ENCODE measurements around the gene DIDO1.

Gene DIDO1

GRCh38 chr20:62832951-62833391 lies 93.3 kb downstream of the DIDO1 start:
- no peak for TF ChIP-seq POLR2A (IDR thresholded peaks at IDR 0.05; ENCODE audit: low read depth, low read length)
- DNase-seq (ENCODE audit: insufficient read length, low spot score) (no peak), FAIRE-seq (no peak)

- no peak for TF ChIP-seq POLR2A (IDR thresholded peaks at IDR 0.05; ENCODE audit: low read depth, low read length)
- FAIRE-seq (no peak), DNase-seq (ENCODE audit: insufficient read length, low spot score) (no peak)
Measured at GRCh38 chr20:62832212-62832922, 93.9 kb downstream of the DIDO1 start.

GRCh38 chr20:62831854-62832211 lies 94.5 kb downstream of the DIDO1 start:
- DNase-seq (ENCODE audit: insufficient read length, low spot score) (no peak), FAIRE-seq (no peak)
- TF ChIP-seq POLR2A (IDR thresholded peaks at IDR 0.05; ENCODE audit: low read depth, low read length): no peak

GRCh38 chr20:62831361-62831788 lies 94.9 kb downstream of the DIDO1 start:
- no peak for FAIRE-seq
- no peak for TF ChIP-seq POLR2A (IDR thresholded peaks at IDR 0.05; ENCODE audit: low read depth, low read length)
- DNase-seq (ENCODE audit: insufficient read length, low spot score): no peak

- TF ChIP-seq POLR2A (IDR thresholded peaks at IDR 0.05; ENCODE audit: low read depth, low read length): no peak
- DNase-seq (ENCODE audit: insufficient read length, low spot score) (no peak), FAIRE-seq (no peak)
Measured at GRCh38 chr20:62830821-62831220, 95.5 kb downstream of the DIDO1 start.

GRCh38 chr20:62830251-62830650 lies 96.1 kb downstream of the DIDO1 start:
- no peak for FAIRE-seq
- no peak for TF ChIP-seq POLR2A (IDR thresholded peaks at IDR 0.05; ENCODE audit: low read depth, low read length)

GRCh38 chr20:62829231-62830230 lies 96.8 kb downstream of the DIDO1 start:
- no peak for FAIRE-seq
- DNase-seq (ENCODE audit: insufficient read length, low spot score): no peak
- TF ChIP-seq POLR2A (IDR thresholded peaks at IDR 0.05; ENCODE audit: low read depth, low read length): no peak

More at GRCh38 chr20:62830251-62830650, 96.1 kb downstream of the DIDO1 start:
- no peak for DNase-seq (ENCODE audit: insufficient read length, low spot score)

- FAIRE-seq: no peak
- TF ChIP-seq POLR2A (IDR thresholded peaks at IDR 0.05; ENCODE audit: low read depth, low read length): no peak
- no peak for DNase-seq (ENCODE audit: insufficient read length, low spot score)
Measured at GRCh38 chr20:62828511-62829230, 97.6 kb downstream of the DIDO1 start.

GRCh38 chr20:62828051-62828450 lies 98.3 kb downstream of the DIDO1 start:
- DNase-seq (ENCODE audit: insufficient read length, low spot score) (no peak), FAIRE-seq (no peak)
- no peak for TF ChIP-seq POLR2A (IDR thresholded peaks at IDR 0.05; ENCODE audit: low read depth, low read length)
